ENCODE measurements around the gene GAP43. TPM values are rescaled to one million over a fixed set of nuclear protein-coding genes. Genes with fewer than 3 reads are reported as not detected.
A peak's percentile ranks its signal among the peaks of the same experiment; 100 is the strongest.

The GAP43 gene
- total RNA-seq = not detected
- long read RNA-seq = 0 reads

- H3K4me1 ChIP-seq = no peaks in the 10 kb centered on the region
- H3K36me3 ChIP-seq = no peaks in the 10 kb centered on the region
- H3K9me3 ChIP-seq = no peaks in the 10 kb centered on the region
- ATAC-seq (peak; percentile 70), DNase-seq (peak; percentile 56)
- H3K27ac ChIP-seq = no peak within 1 kb of the TSS
- H3K4me3 ChIP-seq = peak within 1 kb of the TSS; percentile 24
- intact Hi-C loops (cut with DNase I) = no loop called here
- peaks cover 36% of the 10 kb centered on the region for H3K27me3 ChIP-seq
- no peak for TF ChIP-seq CTCF (IDR thresholded peaks at IDR 0.05)
Measured at GRCh38 chr3:115623044-115623868, at the start of gene GAP43. GAP43 (plus strand) TSS chr3:115623510; CDS start chr3:115623690, 180 bp downstream.

- H3K27me3 ChIP-seq = no peaks in the 10 kb centered on the region
- DNase-seq = no peak
- no peak for TF ChIP-seq CTCF (IDR thresholded peaks at IDR 0.05)
- no peaks in the 10 kb centered on the region for H3K9me3 ChIP-seq
- no peak overlapping the region for H3K27ac ChIP-seq
- ATAC-seq = no peak
- intact Hi-C loops (cut with DNase I) = no loop called here
- H3K4me1 ChIP-seq = no peaks in the 10 kb centered on the region
- H3K36me3 ChIP-seq = no peaks in the 10 kb centered on the region
- no peak overlapping the region for H3K4me3 ChIP-seq
Measured at GRCh38 chr3:115576325-115576875, 46.9 kb upstream of the GAP43 start.

GRCh38 chr3:115577000-115577399 lies 46.3 kb upstream of the GAP43 start:
- Histone ChIP-seq H3K27ac (no peak overlapping the region), H3K36me3 (no peaks in the 10 kb centered on the region), H3K27me3 (no peaks in the 10 kb centered on the region), H3K9me3 (no peaks in the 10 kb centered on the region), H3K4me3 (no peak overlapping the region), H3K4me1 (no peaks in the 10 kb centered on the region)
- intact Hi-C loops (cut with DNase I) = no loop called here
- ATAC-seq (no peak), DNase-seq (no peak)
- TF ChIP-seq CTCF (IDR thresholded peaks at IDR 0.05) = no peak

- intact Hi-C loops (cut with DNase I) = no loop called here
- no peak for TF ChIP-seq CTCF (IDR thresholded peaks at IDR 0.05)
- Histone ChIP-seq H3K4me1 (no peaks in the 10 kb centered on the region), H3K9me3 (no peaks in the 10 kb centered on the region), H3K36me3 (no peaks in the 10 kb centered on the region), H3K27ac (no peak overlapping the region), H3K4me3 (no peak overlapping the region), H3K27me3 (no peaks in the 10 kb centered on the region)
- no peak for ATAC-seq
- DNase-seq = no peak
Measured at GRCh38 chr3:115578331-115578730, 45.0 kb upstream of the GAP43 start.

- no peak for TF ChIP-seq CTCF (IDR thresholded peaks at IDR 0.05)
- DNase-seq (no peak), ATAC-seq (no peak)
- Histone ChIP-seq H3K27ac (no peak overlapping the region), H3K4me1 (no peaks in the 10 kb centered on the region), H3K36me3 (no peaks in the 10 kb centered on the region), H3K4me3 (no peak overlapping the region), H3K27me3 (no peaks in the 10 kb centered on the region), H3K9me3 (no peaks in the 10 kb centered on the region)
- intact Hi-C loops (cut with DNase I) = no loop called here
Measured at GRCh38 chr3:115580566-115580965, 42.7 kb upstream of the GAP43 start.
